ENCODE results near the gene UBE2L6.

DNA sequence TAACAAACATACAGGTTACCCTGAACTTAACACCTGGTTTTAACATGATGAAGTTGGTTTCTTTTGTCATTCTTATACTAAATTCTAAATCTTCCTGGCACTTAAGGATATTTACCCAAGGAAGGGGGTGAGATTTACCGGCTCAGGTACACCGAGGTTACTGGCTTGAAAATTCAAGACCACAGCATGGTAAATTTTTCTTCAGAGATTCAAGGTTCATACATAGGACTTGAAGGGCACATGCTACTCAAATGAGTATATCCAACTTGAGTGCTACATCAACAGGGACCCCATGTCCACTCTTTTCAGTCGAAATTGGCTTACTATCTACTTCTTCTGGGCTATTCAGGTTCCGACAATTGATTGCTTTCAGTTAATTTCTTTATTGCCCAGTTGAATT lies 42.7 kb upstream of the UBE2L6 start:
- TF ChIP-seq, protein P1, sequence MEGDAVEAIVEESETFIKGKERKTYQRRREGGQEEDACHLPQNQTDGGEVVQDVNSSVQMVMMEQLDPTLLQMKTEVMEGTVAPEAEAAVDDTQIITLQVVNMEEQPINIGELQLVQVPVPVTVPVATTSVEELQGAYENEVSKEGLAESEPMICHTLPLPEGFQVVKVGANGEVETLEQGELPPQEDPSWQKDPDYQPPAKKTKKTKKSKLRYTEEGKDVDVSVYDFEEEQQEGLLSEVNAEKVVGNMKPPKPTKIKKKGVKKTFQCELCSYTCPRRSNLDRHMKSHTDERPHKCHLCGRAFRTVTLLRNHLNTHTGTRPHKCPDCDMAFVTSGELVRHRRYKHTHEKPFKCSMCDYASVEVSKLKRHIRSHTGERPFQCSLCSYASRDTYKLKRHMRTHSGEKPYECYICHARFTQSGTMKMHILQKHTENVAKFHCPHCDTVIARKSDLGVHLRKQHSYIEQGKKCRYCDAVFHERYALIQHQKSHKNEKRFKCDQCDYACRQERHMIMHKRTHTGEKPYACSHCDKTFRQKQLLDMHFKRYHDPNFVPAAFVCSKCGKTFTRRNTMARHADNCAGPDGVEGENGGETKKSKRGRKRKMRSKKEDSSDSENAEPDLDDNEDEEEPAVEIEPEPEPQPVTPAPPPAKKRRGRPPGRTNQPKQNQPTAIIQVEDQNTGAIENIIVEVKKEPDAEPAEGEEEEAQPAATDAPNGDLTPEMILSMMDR (IDR thresholded peaks at IDR 0.05; ENCODE audit: poor library complexity, severe bottlenecking), result no peak
- no peak for TF ChIP-seq EZH2 (IDR thresholded peaks at IDR 0.05; ENCODE audit: borderline replicate concordance, insufficient read depth, low read length, poor library complexity, severe bottlenecking)
- TF ChIP-seq RAD21 (conservative IDR thresholded peaks at IDR 0.05), result no peak
- no peak for TF ChIP-seq REST (IDR thresholded peaks at IDR 0.05; ENCODE audit: borderline replicate concordance)
- TF ChIP-seq EP300 (conservative IDR thresholded peaks at IDR 0.05; ENCODE audit: poor library complexity, severe bottlenecking), result no peak
- TF ChIP-seq POLR2AphosphoS5 (IDR thresholded peaks at IDR 0.05), result no peak
- no peak for TF ChIP-seq MXI1 (conservative IDR thresholded peaks at IDR 0.05; ENCODE audit: poor library complexity, severe bottlenecking)
- no peak for TF ChIP-seq TAF1 (IDR thresholded peaks at IDR 0.05; ENCODE audit: low read depth)
- TF ChIP-seq SMC3 (conservative IDR thresholded peaks at IDR 0.05; ENCODE audit: poor library complexity), result no peak

Data from neural cell (in vitro differentiated cells).